CD4-positive, alpha-beta T cell treated with Interleukin-1 beta for 1 hour (primary cell): ENCODE results near the gene ATG2B.
A peak's percentile ranks its signal among the peaks of the same experiment; 100 is the strongest.
"Not testable (repeated sequence)": the region's sequence is repeated elsewhere in the genome, so short reads cannot be mapped to it uniquely, and the experiment has no call there.

Source experiments
- DNase-seq, 2 donors: peaks; one replicate each; pipeline ENCODE4 v3.0.0-alpha.2; 2020 to 2022

Gene ATG2B

GRCh38 chr14:96376093-96376492 lies 13.0 kb upstream of the ATG2B start:
- no peak for DNase-seq

- DNase-seq: no peak
These were observed 10.4 kb upstream of the ATG2B start for GRCh38 chr14:96373538-96373937.

- no peak for DNase-seq
These were observed 7.4 kb upstream of the ATG2B start for GRCh38 chr14:96370528-96370927.

- DNase-seq: no peak
These were observed 5.4 kb upstream of the ATG2B start for GRCh38 chr14:96368534-96368933.

GRCh38 chr14:96364962-96365361 lies 1.8 kb upstream of the ATG2B start:
- no peak for DNase-seq

GRCh38 chr14:96363751-96364336 lies 703 bp upstream of the ATG2B start:
- peak; percentile 30 to 40 for DNase-seq

- peak; percentile 54 to 80 for DNase-seq
These were observed 823 bp downstream of the ATG2B start for GRCh38 chr14:96362071-96362964.

GRCh38 chr14:96359959-96360358 lies 3.2 kb downstream of the ATG2B start:
- DNase-seq: no peak

GRCh38 chr14:96357216-96357615 lies 5.9 kb downstream of the ATG2B start:
- DNase-seq: no peak

GRCh38 chr14:96354246-96354645 lies 8.9 kb downstream of the ATG2B start:
- DNase-seq: no peak

- DNase-seq: no peak
These were observed 10.4 kb downstream of the ATG2B start for GRCh38 chr14:96352708-96353107.

GRCh38 chr14:96351986-96352385 lies 11.2 kb downstream of the ATG2B start:
- no peak for DNase-seq

GRCh38 chr14:96349286-96350075 lies 13.7 kb downstream of the ATG2B start:
- DNase-seq: no peak

GRCh38 chr14:96347957-96348356 lies 15.2 kb downstream of the ATG2B start:
- DNase-seq: not testable (repeated sequence)

GRCh38 chr14:96345669-96346068 lies 17.5 kb downstream of the ATG2B start:
- DNase-seq: no peak

- no peak for DNase-seq
These were observed 21.8 kb downstream of the ATG2B start for GRCh38 chr14:96341323-96341722.

- no peak for DNase-seq
These were observed 24.6 kb downstream of the ATG2B start for GRCh38 chr14:96338551-96338950.

- DNase-seq: no peak
These were observed 38.9 kb downstream of the ATG2B start for GRCh38 chr14:96324219-96324618.

GRCh38 chr14:96320605-96321004 lies 42.5 kb downstream of the ATG2B start:
- no peak for DNase-seq

- DNase-seq: no peak
These were observed 44.3 kb downstream of the ATG2B start for GRCh38 chr14:96318836-96319235.

- no peak for DNase-seq
These were observed 47.1 kb downstream of the ATG2B start for GRCh38 chr14:96316087-96316486.

- DNase-seq: no peak
These were observed 52.2 kb downstream of the ATG2B start for GRCh38 chr14:96310906-96311305.

- DNase-seq: no peak
These were observed 53.2 kb downstream of the ATG2B start for GRCh38 chr14:96309896-96310330.
